HEK293 (cell line): ENCODE data around the gene C10orf88.

Experiments used
- CTCF ChIP-seq: fragments of 450-650 bp; formaldehyde crosslinking; IDR thresholded peaks from 2 replicates; pipeline ENCODE4 v1.5.1; 2016; ENCODE audit warnings: missing biosample characterization, missing genetic modification characterization
- ZNF133 ChIP-seq: fragments of 450-650 bp; formaldehyde crosslinking; IDR thresholded peaks from 2 replicates; pipeline ENCODE4 v1.5.1; 2016; ENCODE audit warnings: missing biosample characterization, missing genetic modification characterization
- ZNF211 ChIP-seq: fragments of 450-650 bp; formaldehyde crosslinking; IDR thresholded peaks from 2 replicates; pipeline ENCODE4 v1.5.1; 2016; ENCODE audit warnings: low read depth, missing biosample characterization, missing genetic modification characterization
- ZNF311 ChIP-seq: fragments of 450-650 bp; formaldehyde crosslinking; IDR thresholded peaks from 2 replicates; pipeline ENCODE4 v1.5.1; 2017; ENCODE audit warnings: missing biosample characterization, missing genetic modification characterization, borderline replicate concordance
- ZNF747 ChIP-seq: fragments of 450-650 bp; formaldehyde crosslinking; IDR thresholded peaks from 2 replicates; pipeline ENCODE4 v1.5.1; 2016; ENCODE audit warnings: missing biosample characterization, missing genetic modification characterization

- TF ChIP-seq ZNF133 (tag by site-specific recombination) = no peak
- TF ChIP-seq CTCF (tag by site-specific recombination) = peak; percentile 96
- no peak for TF ChIP-seq ZNF311 (tag by site-specific recombination)
- TF ChIP-seq ZNF211 = no peak
- TF ChIP-seq ZNF747 = no peak
Measured at GRCh38 chr10:122980209-122981065, 26.4 kb upstream of the C10orf88 start, which contains the start of gene PSTK.
